Measurements from ENCODE around the gene SAG.

Gene SAG

DNA sequence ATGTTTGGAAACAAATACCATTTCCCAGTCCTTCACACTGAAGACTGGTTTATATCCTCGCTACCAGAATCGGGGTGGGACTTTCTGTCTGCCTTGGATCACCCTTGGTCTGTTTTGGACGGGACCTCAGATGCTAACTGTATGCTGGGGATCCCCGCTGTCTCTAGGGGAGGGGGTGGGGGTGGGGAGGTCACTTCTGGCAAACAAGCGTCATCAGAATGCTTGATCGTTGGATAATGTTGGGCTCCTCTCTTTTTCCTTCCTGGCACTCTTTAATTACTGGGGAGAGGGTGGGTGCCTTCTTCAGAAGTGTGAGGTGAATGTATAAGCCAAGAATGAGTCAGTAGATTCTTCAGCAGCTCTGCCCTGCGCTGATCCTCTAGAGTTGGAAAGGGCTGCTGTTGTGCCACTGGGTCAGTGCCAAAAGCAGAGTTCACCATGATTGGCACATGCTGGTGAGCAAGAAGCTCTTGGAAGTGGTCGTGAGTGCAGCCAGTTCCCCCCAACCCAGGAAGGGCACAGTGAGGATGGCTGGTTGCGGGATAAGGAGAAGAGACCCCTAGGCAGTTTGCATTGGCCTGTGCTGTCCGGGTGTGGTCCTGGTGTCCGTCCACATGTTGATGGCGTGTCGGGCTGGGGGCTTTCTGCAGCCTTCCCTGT, 78.9 kb downstream of the SAG start:
- Histone ChIP-seq H3K4me1 (ENCODE audit: low read length) (no peaks in the 10 kb centered on the region), H3K36me3 (replicated peaks; ENCODE audit: low read depth, low read length) (no peaks in the 10 kb centered on the region), H2AFZ (ENCODE audit: low read depth, low read length) (no peak overlapping the region), H3K27ac (ENCODE audit: low read length) (no peak overlapping the region), H3K4me3 (ENCODE audit: low read length) (no peak overlapping the region), H3K4me2 (ENCODE audit: low read length) (no peak overlapping the region), H3K9me3 (ENCODE audit: insufficient read depth, low read length) (no peaks in the 10 kb centered on the region), H3K9ac (ENCODE audit: low read length) (no peak overlapping the region), H4K20me1 (ENCODE audit: insufficient read depth, low read length) (no peaks in the 10 kb centered on the region), H3K79me2 (ENCODE audit: low read length) (peaks cover 20% of the 10 kb centered on the region; the same call in 1 of the 2 replicates), H3K27me3 (ENCODE audit: low read depth, low read length) (no peaks in the 10 kb centered on the region)
- TF ChIP-seq, protein P1, sequence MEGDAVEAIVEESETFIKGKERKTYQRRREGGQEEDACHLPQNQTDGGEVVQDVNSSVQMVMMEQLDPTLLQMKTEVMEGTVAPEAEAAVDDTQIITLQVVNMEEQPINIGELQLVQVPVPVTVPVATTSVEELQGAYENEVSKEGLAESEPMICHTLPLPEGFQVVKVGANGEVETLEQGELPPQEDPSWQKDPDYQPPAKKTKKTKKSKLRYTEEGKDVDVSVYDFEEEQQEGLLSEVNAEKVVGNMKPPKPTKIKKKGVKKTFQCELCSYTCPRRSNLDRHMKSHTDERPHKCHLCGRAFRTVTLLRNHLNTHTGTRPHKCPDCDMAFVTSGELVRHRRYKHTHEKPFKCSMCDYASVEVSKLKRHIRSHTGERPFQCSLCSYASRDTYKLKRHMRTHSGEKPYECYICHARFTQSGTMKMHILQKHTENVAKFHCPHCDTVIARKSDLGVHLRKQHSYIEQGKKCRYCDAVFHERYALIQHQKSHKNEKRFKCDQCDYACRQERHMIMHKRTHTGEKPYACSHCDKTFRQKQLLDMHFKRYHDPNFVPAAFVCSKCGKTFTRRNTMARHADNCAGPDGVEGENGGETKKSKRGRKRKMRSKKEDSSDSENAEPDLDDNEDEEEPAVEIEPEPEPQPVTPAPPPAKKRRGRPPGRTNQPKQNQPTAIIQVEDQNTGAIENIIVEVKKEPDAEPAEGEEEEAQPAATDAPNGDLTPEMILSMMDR (IDR thresholded peaks at IDR 0.05; ENCODE audit: low read depth, low read length): no peak
- no peak for TF ChIP-seq EZH2phosphoT487 (IDR thresholded peaks at IDR 0.05; ENCODE audit: low read depth)

DNA sequence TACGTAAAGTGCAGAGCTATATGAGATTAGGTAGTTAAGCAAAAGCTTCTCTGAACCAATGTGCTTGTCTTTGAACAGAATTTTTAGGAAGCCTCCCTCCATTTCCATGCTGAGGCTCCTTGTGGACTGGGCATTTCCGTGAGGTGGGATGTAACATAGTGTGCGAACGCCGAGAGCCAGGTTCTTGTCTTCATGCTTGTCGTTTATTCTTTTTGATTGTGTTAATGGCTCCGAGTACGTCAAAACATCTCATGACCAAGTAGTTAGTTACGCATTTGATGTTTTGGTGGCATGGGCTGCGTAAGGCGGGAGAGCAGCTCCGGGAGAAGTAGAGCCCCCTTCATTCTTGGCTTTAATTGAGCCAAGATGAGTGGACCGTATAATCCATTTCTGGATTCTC, 79.6 kb downstream of the SAG start:
- Histone ChIP-seq H3K9ac (ENCODE audit: low read length) (no peak overlapping the region), H3K4me3 (ENCODE audit: low read length) (no peak overlapping the region), H3K4me2 (ENCODE audit: low read length) (no peak overlapping the region), H3K9me3 (ENCODE audit: insufficient read depth, low read length) (no peaks in the 10 kb centered on the region), H2AFZ (ENCODE audit: low read depth, low read length) (no peak overlapping the region), H3K36me3 (replicated peaks; ENCODE audit: low read depth, low read length) (no peaks in the 10 kb centered on the region), H3K79me2 (ENCODE audit: low read length) (peaks cover 20% of the 10 kb centered on the region; the same call in 1 of the 2 replicates), H4K20me1 (ENCODE audit: insufficient read depth, low read length) (no peaks in the 10 kb centered on the region), H3K27me3 (ENCODE audit: low read depth, low read length) (no peaks in the 10 kb centered on the region), H3K27ac (ENCODE audit: low read length) (no peak overlapping the region), H3K4me1 (ENCODE audit: low read length) (no peaks in the 10 kb centered on the region)
- TF ChIP-seq, protein P1 (IDR thresholded peaks at IDR 0.05; ENCODE audit: low read depth, low read length): no peak
- no peak for TF ChIP-seq EZH2phosphoT487 (IDR thresholded peaks at IDR 0.05; ENCODE audit: low read depth)

DNA sequence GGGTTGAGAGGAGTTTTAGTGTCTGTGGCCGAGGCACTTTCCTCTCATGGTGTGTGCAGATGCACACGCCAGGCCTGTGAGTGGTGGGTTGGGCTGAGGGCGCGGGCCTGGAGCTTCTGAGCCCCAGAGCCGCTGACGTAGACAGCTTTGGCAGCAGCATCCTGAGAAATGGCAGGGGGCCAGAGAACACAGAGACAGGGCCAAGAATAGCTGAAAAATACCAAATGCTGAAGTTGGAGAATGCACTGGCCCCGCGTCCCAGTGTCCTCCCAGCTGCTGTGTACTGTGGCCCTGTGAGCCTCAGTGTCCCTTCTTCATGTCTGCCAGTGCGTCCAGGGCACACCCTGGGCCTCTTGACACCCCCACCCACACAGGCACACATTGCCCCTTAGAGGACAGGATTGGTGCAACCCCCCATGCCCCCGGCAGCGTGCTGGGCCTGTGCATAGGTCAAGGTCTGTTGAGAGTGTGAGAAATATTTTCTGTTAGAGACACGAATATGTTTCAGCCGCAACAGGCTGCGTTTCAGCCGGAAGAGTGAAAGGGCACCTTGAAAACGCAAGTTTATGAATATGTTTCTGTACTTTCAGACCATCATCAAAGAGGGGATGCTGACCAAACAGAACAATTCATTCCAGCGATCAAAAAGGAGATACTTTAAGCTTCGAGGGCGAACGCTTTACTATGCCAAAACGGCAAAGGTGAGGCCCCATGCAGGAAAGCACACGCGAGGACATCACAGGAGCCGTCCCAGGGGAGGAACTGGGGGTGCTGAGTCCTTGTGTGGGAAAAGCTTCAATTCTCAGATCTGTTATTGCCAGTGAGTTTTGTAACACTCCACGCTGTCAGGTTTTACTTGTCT, 80.3 kb downstream of the SAG start:
- Histone ChIP-seq H2AFZ (ENCODE audit: low read depth, low read length) (no peak overlapping the region), H3K4me3 (ENCODE audit: low read length) (no peak overlapping the region), H4K20me1 (ENCODE audit: insufficient read depth, low read length) (no peaks in the 10 kb centered on the region), H3K9ac (ENCODE audit: low read length) (no peak overlapping the region), H3K27me3 (ENCODE audit: low read depth, low read length) (no peaks in the 10 kb centered on the region), H3K9me3 (ENCODE audit: insufficient read depth, low read length) (no peaks in the 10 kb centered on the region), H3K27ac (ENCODE audit: low read length) (no peak overlapping the region), H3K36me3 (replicated peaks; ENCODE audit: low read depth, low read length) (no peaks in the 10 kb centered on the region), H3K4me2 (ENCODE audit: low read length) (no peak overlapping the region), H3K79me2 (ENCODE audit: low read length) (peaks cover 20% of the 10 kb centered on the region; the same call in 1 of the 2 replicates), H3K4me1 (ENCODE audit: low read length) (no peaks in the 10 kb centered on the region)
- TF ChIP-seq EZH2phosphoT487 (IDR thresholded peaks at IDR 0.05; ENCODE audit: low read depth): no peak
- TF ChIP-seq, protein P1 (IDR thresholded peaks at IDR 0.05; ENCODE audit: low read depth, low read length): no peak

DNA sequence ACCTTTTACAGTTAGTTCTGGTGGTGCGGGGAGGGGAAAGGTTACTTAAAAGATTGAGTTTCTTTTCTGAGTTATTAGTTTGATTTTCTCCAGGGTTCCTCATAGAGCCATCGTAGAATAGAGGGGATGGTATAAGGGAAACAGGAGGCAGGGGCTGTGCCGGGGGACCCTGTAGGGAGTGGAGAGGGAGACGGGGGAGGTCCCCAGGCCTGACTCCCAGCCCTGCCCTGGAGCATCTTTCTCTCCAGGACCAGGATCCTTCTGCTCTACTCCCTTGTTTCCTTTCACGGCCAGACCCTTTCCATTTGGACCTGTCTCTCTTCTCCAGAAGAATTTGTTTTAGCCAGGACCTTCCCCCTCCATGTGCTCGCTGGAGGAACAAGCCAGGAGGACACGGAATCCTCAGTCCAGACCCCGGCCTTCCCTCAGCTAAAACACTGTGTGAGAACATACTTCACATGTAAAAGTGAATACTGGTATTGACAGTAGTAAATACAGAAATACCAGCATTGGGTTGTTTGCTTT, 82.0 kb downstream of the SAG start:
- Histone ChIP-seq H3K9me3 (ENCODE audit: insufficient read depth, low read length) (no peaks in the 10 kb centered on the region), H3K4me1 (ENCODE audit: low read length) (no peaks in the 10 kb centered on the region), H2AFZ (ENCODE audit: low read depth, low read length) (no peak overlapping the region), H3K36me3 (replicated peaks; ENCODE audit: low read depth, low read length) (no peaks in the 10 kb centered on the region), H4K20me1 (ENCODE audit: insufficient read depth, low read length) (no peaks in the 10 kb centered on the region), H3K27ac (ENCODE audit: low read length) (no peak overlapping the region), H3K27me3 (ENCODE audit: low read depth, low read length) (no peaks in the 10 kb centered on the region), H3K9ac (ENCODE audit: low read length) (no peak overlapping the region), H3K4me3 (ENCODE audit: low read length) (no peak overlapping the region), H3K4me2 (ENCODE audit: low read length) (no peak overlapping the region), H3K79me2 (ENCODE audit: low read length) (peaks cover 12% of the 10 kb centered on the region; the same call in 1 of the 2 replicates)
- no peak for TF ChIP-seq EZH2phosphoT487 (IDR thresholded peaks at IDR 0.05; ENCODE audit: low read depth)
- TF ChIP-seq, protein P1 (IDR thresholded peaks at IDR 0.05; ENCODE audit: low read depth, low read length): no peak
